H1 (cell line): Measurements from ENCODE around the gene ADD1.

Source experiments
- ATF3 ChIP-seq: IDR thresholded peaks from 2 replicates; pipeline ENCODE4 v1.6.1; 2011; ENCODE audit warnings: low read depth, mild to moderate bottlenecking, low read length; ENCODE audit not compliant: insufficient read depth
- CHD1 ChIP-seq: IDR thresholded peaks from 2 replicates; pipeline ENCODE4 v1.6.1; 2012; ENCODE audit warnings: low read depth, low read length, improper control_type of control experiment
- CHD2 ChIP-seq: IDR thresholded peaks from 2 replicates; pipeline ENCODE4 v1.6.1; 2012; ENCODE audit warnings: low read length, improper control_type of control experiment
- CTCF ChIP-seq, 3 experiments: IDR thresholded peaks; 1 replicate in 2 of 3; 2 replicates in 1 of 3; pipeline versions ENCODE4 v1.5.1 to v1.6.1; 2011; ENCODE audit warnings: low read length in 3 of 3, mild to moderate bottlenecking in 3 of 3, inconsistent platforms in 2 of 3, low read depth in 1 of 3, moderate library complexity in 1 of 3; ENCODE audit not compliant: insufficient read depth in 1 of 3; ENCODE audit errors: control extremely low read depth in 1 of 3
- EZH2 ChIP-seq: fragments of 200-600 bp; sonication (generic); IDR thresholded peaks from 2 replicates; pipeline ENCODE4 v1.7.1; 2012; ENCODE audit warnings: low read depth, mild to moderate bottlenecking, moderate library complexity, low read length, inconsistent platforms; ENCODE audit not compliant: severe bottlenecking
- GABPA ChIP-seq: IDR thresholded peaks from 2 replicates; pipeline ENCODE4 v1.6.1; 2011; ENCODE audit warnings: mild to moderate bottlenecking, low read length, moderate library complexity, borderline replicate concordance; ENCODE audit not compliant: insufficient read depth
- HDAC2 ChIP-seq, 2 experiments: fragments of 300-600 bp in 1 of 2; sonication (generic) in 1 of 2; IDR thresholded peaks; 2 replicates each; pipeline ENCODE4 v1.6.1; 2011 to 2012; ENCODE audit warnings: low read depth in 2 of 2, low read length in 2 of 2, mild to moderate bottlenecking in 2 of 2, moderate library complexity in 2 of 2, borderline replicate concordance in 1 of 2, inconsistent platforms in 1 of 2
- JUND ChIP-seq: IDR thresholded peaks from 2 replicates; pipeline ENCODE4 v1.6.1; 2011; ENCODE audit warnings: mild to moderate bottlenecking, improper control_type of control experiment, low read length
- POLR2A ChIP-seq, 2 experiments: IDR thresholded peaks; 1 replicate in 1 of 2; 2 replicates in 1 of 2; pipeline ENCODE4 v1.6.1; 2011; ENCODE audit warnings: low read depth in 2 of 2, low read length in 2 of 2, mild to moderate bottlenecking in 2 of 2; ENCODE audit errors: control extremely low read depth in 1 of 2
- POLR2AphosphoS5 ChIP-seq: IDR thresholded peaks from 2 replicates; pipeline ENCODE4 v1.6.1; 2011; ENCODE audit warnings: low read depth, low read length
- SUZ12 ChIP-seq: fragments of 200-600 bp; sonication (generic); IDR thresholded peaks from 2 replicates; pipeline ENCODE4 v1.6.1; 2012; ENCODE audit warnings: mild to moderate bottlenecking, inconsistent platforms, low read length, moderate library complexity, mixed read lengths
- TAF1 ChIP-seq: IDR thresholded peaks from 2 replicates; pipeline ENCODE4 v1.6.1; 2011; ENCODE audit warnings: mild to moderate bottlenecking, low read depth, low read length

- no peak for TF ChIP-seq CTCF (IDR thresholded peaks at IDR 0.05; ENCODE audit: control extremely low read depth in 1 of 3, insufficient read depth in 1 of 3, low read depth in 1 of 3, low read length in 3 of 3)
- TF ChIP-seq EZH2: no peak
- TF ChIP-seq SUZ12: no peak
- TF ChIP-seq TAF1: no peak
- TF ChIP-seq GABPA: no peak
- no peak for TF ChIP-seq POLR2A (IDR thresholded peaks at IDR 0.05; ENCODE audit: control extremely low read depth in 1 of 2, low read depth in 2 of 2, low read length in 2 of 2)
- TF ChIP-seq HDAC2 (IDR thresholded peaks at IDR 0.05; ENCODE audit: borderline replicate concordance in 1 of 2, low read depth in 2 of 2, low read length in 2 of 2): no peak
- no peak for TF ChIP-seq JUND
- TF ChIP-seq ATF3: no peak
- TF ChIP-seq POLR2AphosphoS5: no peak
- no peak for TF ChIP-seq CHD1
- TF ChIP-seq CHD2: no peak
Observed at GRCh38 chr4:2925931-2926860, 82.6 kb downstream of the ADD1 start.
